ENCODE measurements around the gene RAVER1.

DNA sequence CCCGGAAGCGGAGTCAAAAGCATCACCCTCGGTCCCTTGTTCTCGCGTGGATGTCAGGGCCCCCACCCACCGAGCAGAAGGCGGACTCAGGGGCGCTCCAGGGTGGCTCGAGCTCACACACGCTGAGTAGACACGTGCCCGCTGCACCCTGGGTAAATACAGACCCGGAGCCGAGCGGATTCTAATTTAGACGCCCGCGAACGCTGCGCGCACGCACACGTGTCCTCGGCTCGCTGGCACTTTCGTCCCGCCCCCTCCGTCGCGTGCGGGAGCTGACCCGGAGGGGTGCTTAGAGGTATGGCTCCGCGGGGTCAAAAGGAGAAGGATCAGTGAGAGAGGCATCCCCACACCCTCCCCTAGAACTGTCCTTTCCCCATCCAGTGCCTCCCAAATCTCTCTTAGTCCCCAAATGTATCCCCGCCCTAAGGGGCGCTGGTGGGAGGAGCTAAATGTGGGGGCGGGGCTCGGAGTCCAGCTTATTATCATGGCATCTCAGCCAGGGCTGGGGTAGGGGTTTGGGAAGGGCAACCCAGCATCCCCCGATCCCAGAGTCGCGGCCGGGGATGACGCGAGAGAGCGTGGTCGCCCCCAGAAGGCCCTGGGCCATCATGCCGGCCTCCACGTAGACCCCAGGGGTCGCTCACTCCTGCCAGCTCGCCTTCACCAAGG, 44.0 kb downstream of the RAVER1 start:
- TF ChIP-seq, protein P1, sequence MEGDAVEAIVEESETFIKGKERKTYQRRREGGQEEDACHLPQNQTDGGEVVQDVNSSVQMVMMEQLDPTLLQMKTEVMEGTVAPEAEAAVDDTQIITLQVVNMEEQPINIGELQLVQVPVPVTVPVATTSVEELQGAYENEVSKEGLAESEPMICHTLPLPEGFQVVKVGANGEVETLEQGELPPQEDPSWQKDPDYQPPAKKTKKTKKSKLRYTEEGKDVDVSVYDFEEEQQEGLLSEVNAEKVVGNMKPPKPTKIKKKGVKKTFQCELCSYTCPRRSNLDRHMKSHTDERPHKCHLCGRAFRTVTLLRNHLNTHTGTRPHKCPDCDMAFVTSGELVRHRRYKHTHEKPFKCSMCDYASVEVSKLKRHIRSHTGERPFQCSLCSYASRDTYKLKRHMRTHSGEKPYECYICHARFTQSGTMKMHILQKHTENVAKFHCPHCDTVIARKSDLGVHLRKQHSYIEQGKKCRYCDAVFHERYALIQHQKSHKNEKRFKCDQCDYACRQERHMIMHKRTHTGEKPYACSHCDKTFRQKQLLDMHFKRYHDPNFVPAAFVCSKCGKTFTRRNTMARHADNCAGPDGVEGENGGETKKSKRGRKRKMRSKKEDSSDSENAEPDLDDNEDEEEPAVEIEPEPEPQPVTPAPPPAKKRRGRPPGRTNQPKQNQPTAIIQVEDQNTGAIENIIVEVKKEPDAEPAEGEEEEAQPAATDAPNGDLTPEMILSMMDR (IDR thresholded peaks at IDR 0.05; ENCODE audit: control extremely low read depth in 1 of 3, insufficient read depth in 1 of 3, low read depth in 1 of 3, low read length in 3 of 3) = no peak
- TF ChIP-seq, protein P2, sequence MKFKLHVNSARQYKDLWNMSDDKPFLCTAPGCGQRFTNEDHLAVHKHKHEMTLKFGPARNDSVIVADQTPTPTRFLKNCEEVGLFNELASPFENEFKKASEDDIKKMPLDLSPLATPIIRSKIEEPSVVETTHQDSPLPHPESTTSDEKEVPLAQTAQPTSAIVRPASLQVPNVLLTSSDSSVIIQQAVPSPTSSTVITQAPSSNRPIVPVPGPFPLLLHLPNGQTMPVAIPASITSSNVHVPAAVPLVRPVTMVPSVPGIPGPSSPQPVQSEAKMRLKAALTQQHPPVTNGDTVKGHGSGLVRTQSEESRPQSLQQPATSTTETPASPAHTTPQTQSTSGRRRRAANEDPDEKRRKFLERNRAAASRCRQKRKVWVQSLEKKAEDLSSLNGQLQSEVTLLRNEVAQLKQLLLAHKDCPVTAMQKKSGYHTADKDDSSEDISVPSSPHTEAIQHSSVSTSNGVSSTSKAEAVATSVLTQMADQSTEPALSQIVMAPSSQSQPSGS (IDR thresholded peaks at IDR 0.05; ENCODE audit: low read length) = no peak
- TF ChIP-seq TAF1 (IDR thresholded peaks at IDR 0.05; ENCODE audit: low read depth, low read length) = 0 out of 2 replicates have a peak, but pooled peaks have one; percentile 31
- no peak for TF ChIP-seq EZH2 (IDR thresholded peaks at IDR 0.05; ENCODE audit: low read depth, low read length, severe bottlenecking)
- TF ChIP-seq PHF8 (conservative IDR thresholded peaks at IDR 0.05; ENCODE audit: low read depth, low read length) = no peak
- no peak for TF ChIP-seq ZNF274 (IDR thresholded peaks at IDR 0.05; ENCODE audit: borderline replicate concordance, extremely low read depth, low read length)
- TF ChIP-seq EP300 (IDR thresholded peaks at IDR 0.05; ENCODE audit: borderline replicate concordance in 1 of 2, low read depth in 2 of 2, low read length in 2 of 2) = no peak
- TF ChIP-seq POLR2A (IDR thresholded peaks at IDR 0.05; ENCODE audit: control extremely low read depth in 1 of 2, low read depth in 2 of 2, low read length in 2 of 2) = no peak
- TF ChIP-seq, protein P3, sequence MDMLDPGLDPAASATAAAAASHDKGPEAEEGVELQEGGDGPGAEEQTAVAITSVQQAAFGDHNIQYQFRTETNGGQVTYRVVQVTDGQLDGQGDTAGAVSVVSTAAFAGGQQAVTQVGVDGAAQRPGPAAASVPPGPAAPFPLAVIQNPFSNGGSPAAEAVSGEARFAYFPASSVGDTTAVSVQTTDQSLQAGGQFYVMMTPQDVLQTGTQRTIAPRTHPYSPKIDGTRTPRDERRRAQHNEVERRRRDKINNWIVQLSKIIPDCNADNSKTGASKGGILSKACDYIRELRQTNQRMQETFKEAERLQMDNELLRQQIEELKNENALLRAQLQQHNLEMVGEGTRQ (IDR thresholded peaks at IDR 0.05; ENCODE audit: low read length) = peak; percentile 65
- no peak for TF ChIP-seq RAD21 (IDR thresholded peaks at IDR 0.05 in 1 of 2, conservative IDR thresholded peaks at IDR 0.05 in 1 of 2; ENCODE audit: low read depth in 2 of 2, low read length in 2 of 2)
- no peak for TF ChIP-seq NRF1 (IDR thresholded peaks at IDR 0.05; ENCODE audit: low read depth, low read length)
- peak; percentile 44 for TF ChIP-seq POLR2AphosphoS5 (IDR thresholded peaks at IDR 0.05; ENCODE audit: low read depth, low read length)
- TF ChIP-seq RXRA (IDR thresholded peaks at IDR 0.05; ENCODE audit: insufficient read depth, low read depth, low read length) = no peak
- TF ChIP-seq, protein P4, sequence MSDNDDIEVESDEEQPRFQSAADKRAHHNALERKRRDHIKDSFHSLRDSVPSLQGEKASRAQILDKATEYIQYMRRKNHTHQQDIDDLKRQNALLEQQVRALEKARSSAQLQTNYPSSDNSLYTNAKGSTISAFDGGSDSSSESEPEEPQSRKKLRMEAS (IDR thresholded peaks at IDR 0.05) = peak; percentile 94

Measured in H1 (cell line).